Endothelial cell of umbilical vein (primary cell): Measurements from ENCODE around the gene TMEM94. TPM values are rescaled to one million over a fixed set of nuclear protein-coding genes. Genes with fewer than 3 reads are reported as not detected.

ENCODE experiments used
- BruUV-seq: library from RNA; stranded (reverse); fragments of 400-500 nt; replicated peaks from 2 replicates; lab custom pipeline; 2021; lab: Mats Ljungman, UMichigan
- CTCF ChIA-PET: fragments of 300-600, 350-600 bp; sonication (Branson Sonifier 250); formaldehyde crosslinking; loops from one replicate; lab custom pipeline; 2021; ENCODE audit warnings: antibody characterized with exemption, inconsistent platforms; lab: Charles Lee
- POLR2A ChIA-PET: fragments of 300-600, 350-600 bp; sonication (Branson Sonifier 250); formaldehyde crosslinking; loops from one replicate; lab custom pipeline; 2021; ENCODE audit warnings: antibody characterized with exemption, inconsistent platforms; lab: Charles Lee
- DNase-seq: peaks from one replicate; pipeline ENCODE4 v3.0.0-alpha.2; 2011; ENCODE audit warnings: low read depth, low spot score
- FAIRE-seq: peaks from 2 replicates; lab custom pipeline; 2011; peaks lifted over from hg19 to GRCh38; lab: Jason Lieb, UNC
- H2AFZ ChIP-seq: 2 replicates; pipeline ENCODE4 v1.6.0; 2012; ENCODE audit warnings: low read depth, low read length, control low read depth, inconsistent platforms
- H3K27ac ChIP-seq: 2 replicates; pipeline ENCODE4 v1.5.1; 2011; ENCODE audit warnings: low read depth, mild to moderate bottlenecking, control low read depth, low read length, moderate library complexity; ENCODE audit not compliant: insufficient read depth
- H3K27me3 ChIP-seq, 2 experiments: 2 replicates each; pipeline versions ENCODE4 v1.6.0 to v1.6.1; 2011; ENCODE audit warnings: low read length in 2 of 2, mixed read lengths in 1 of 2; ENCODE audit not compliant: control insufficient read depth in 2 of 2, insufficient read depth in 2 of 2
- H3K36me3 ChIP-seq, 2 experiments: 2 replicates in 1 of 2; 3 replicates in 1 of 2; pipeline ENCODE4 v1.5.1; 2011; ENCODE audit warnings: low read length in 2 of 2, mild to moderate bottlenecking in 1 of 2, moderate library complexity in 1 of 2; ENCODE audit not compliant: control insufficient read depth in 2 of 2, insufficient read depth in 2 of 2; ENCODE audit errors: extremely low read depth in 1 of 2
- H3K4me1 ChIP-seq: 3 replicates; pipeline ENCODE4 v1.5.1; 2011; ENCODE audit warnings: mild to moderate bottlenecking, low read length; ENCODE audit not compliant: control insufficient read depth, insufficient read depth; ENCODE audit errors: extremely low read depth
- H3K4me2 ChIP-seq: 2 replicates; pipeline ENCODE4 v1.6.1; 2011; ENCODE audit warnings: low read length, control low read depth, mixed read lengths; ENCODE audit not compliant: insufficient read depth
- H3K4me3 ChIP-seq, 3 experiments: fragments of 200-600 bp in 1 of 3; sonication (generic), shearing (Covaris generic) in 1 of 3; replicated peaks in 1 of 3; 2 replicates each; pipeline ENCODE4 v1.5.1; 2011 to 2016; ENCODE audit warnings: control low read depth in 3 of 3, low read length in 3 of 3, mild to moderate bottlenecking in 2 of 3, inconsistent platforms in 1 of 3, low read depth in 1 of 3, moderate library complexity in 1 of 3; ENCODE audit not compliant: insufficient read depth in 1 of 3
- H3K79me2 ChIP-seq: 2 replicates; pipeline ENCODE4 v1.6.0; 2012; ENCODE audit warnings: low read length, inconsistent platforms; ENCODE audit not compliant: control insufficient read depth, insufficient read depth
- H3K9ac ChIP-seq: replicated peaks from 2 replicates; pipeline ENCODE3; 2011; ENCODE audit warnings: low read length, control low read depth; ENCODE audit not compliant: insufficient read depth; ENCODE audit errors: extremely low read depth
- H3K9me1 ChIP-seq: replicated peaks from 3 replicates; pipeline ENCODE4 v1.6.0; 2011; ENCODE audit warnings: mild to moderate bottlenecking, low read length; ENCODE audit not compliant: control insufficient read depth, insufficient read depth; ENCODE audit errors: extremely low read depth
- H3K9me3 ChIP-seq: replicated peaks from 2 replicates; pipeline ENCODE4 v1.5.1; 2012; ENCODE audit warnings: low read length, inconsistent platforms; ENCODE audit not compliant: control insufficient read depth, insufficient read depth
- H4K20me1 ChIP-seq: replicated peaks from 2 replicates; pipeline ENCODE3; 2011; ENCODE audit warnings: mild to moderate bottlenecking, low read length; ENCODE audit not compliant: control insufficient read depth, insufficient read depth; ENCODE audit errors: extremely low read depth
- CTCF ChIP-seq, 2 donors: IDR thresholded peaks; 1 replicate in 1 of 2; 2 replicates in 1 of 2; pipeline ENCODE4 v1.5.1; 2011; ENCODE audit warnings: low read length in 2 of 2, mild to moderate bottlenecking in 2 of 2, moderate library complexity in 2 of 2, control low read depth in 1 of 2, inconsistent platforms in 1 of 2, low read depth in 1 of 2; ENCODE audit not compliant: insufficient read depth in 1 of 2; ENCODE audit errors: extremely low read depth in 1 of 2
- EZH2 ChIP-seq: IDR thresholded peaks from 2 replicates; pipeline ENCODE4 v1.6.1; 2012; ENCODE audit warnings: borderline replicate concordance, low read depth, mild to moderate bottlenecking, moderate library complexity, low read length, inconsistent platforms; ENCODE audit not compliant: severe bottlenecking
- FOS ChIP-seq: IDR thresholded peaks from 2 replicates; pipeline ENCODE4 v1.6.1; 2011; ENCODE audit warnings: mild to moderate bottlenecking, low read length, moderate library complexity, borderline replicate concordance; ENCODE audit not compliant: insufficient read depth
- GATA2 ChIP-seq: IDR thresholded peaks from 2 replicates; pipeline ENCODE4 v1.7.0; 2011; ENCODE audit warnings: low read depth, mild to moderate bottlenecking, moderate library complexity, mixed read lengths, low read length; ENCODE audit not compliant: insufficient read length, insufficient read depth
- JUN ChIP-seq: IDR thresholded peaks from 2 replicates; pipeline ENCODE4 v1.6.1; 2011; ENCODE audit warnings: borderline replicate concordance, low read depth; ENCODE audit not compliant: insufficient read length, insufficient read depth
- MYC ChIP-seq: IDR thresholded peaks from one replicate; pipeline ENCODE4 v1.6.1; 2011; ENCODE audit warnings: mild to moderate bottlenecking, low read depth, low read length
- POLR2A ChIP-seq: IDR thresholded peaks from 2 replicates; pipeline ENCODE4 v1.6.1; 2012; ENCODE audit warnings: low read depth, mild to moderate bottlenecking, control low read depth, low read length
- POLR2AphosphoS5 ChIP-seq: IDR thresholded peaks from 2 replicates; pipeline ENCODE4 v1.6.1; 2012; ENCODE audit warnings: low read depth, mild to moderate bottlenecking, control low read depth, low read length, moderate library complexity; ENCODE audit not compliant: insufficient read depth
- dilution Hi-C: fragments of 300-500 bp; cut with MboI; formaldehyde crosslinking; loops from one replicate; pipeline ENCODE4 v1.15.0; 2019; ENCODE audit warnings: low sequenced_read_pairs; ENCODE audit not compliant: extremely low pct_ligation_motif_present
- intact Hi-C: fragments of 100-400 bp; cut with micrococcal nuclease; formaldehyde crosslinking; loops from one replicate; pipeline ENCODE4 v1.10.0; 2022
- polyA plus RNA-seq, 4 experiments: library from polyadenylated mRNA; depleted of rRNA in 3 of 4; stranded (reverse) in 3 of 4; unstranded in 1 of 4; fragments of >200 nt; gene quantifications; 2 replicates each; pipeline versions ENCODE4 v1.2.1 to v1.2.3, GENCODE V29; 2011 to 2012; ENCODE audit warnings: missing spikeins in 1 of 4
- total RNA-seq: library from RNA; stranded (reverse); gene quantifications from 2 replicates; pipeline ENCODE4 v1.2.3, GENCODE V29; 2021
- TF ChIP-seq, protein P1 (sequence below): IDR thresholded peaks from 2 replicates; pipeline ENCODE4 v1.6.1; 2011; ENCODE audit not compliant: insufficient read depth, insufficient read length

The TMEM94 gene
- total and polyA plus RNA-seq, 2 donors (not counting 3 experiments of a cell fraction or from before 2014, with no cell fraction given) = 69.2 to 75.9 TPM

DNA sequence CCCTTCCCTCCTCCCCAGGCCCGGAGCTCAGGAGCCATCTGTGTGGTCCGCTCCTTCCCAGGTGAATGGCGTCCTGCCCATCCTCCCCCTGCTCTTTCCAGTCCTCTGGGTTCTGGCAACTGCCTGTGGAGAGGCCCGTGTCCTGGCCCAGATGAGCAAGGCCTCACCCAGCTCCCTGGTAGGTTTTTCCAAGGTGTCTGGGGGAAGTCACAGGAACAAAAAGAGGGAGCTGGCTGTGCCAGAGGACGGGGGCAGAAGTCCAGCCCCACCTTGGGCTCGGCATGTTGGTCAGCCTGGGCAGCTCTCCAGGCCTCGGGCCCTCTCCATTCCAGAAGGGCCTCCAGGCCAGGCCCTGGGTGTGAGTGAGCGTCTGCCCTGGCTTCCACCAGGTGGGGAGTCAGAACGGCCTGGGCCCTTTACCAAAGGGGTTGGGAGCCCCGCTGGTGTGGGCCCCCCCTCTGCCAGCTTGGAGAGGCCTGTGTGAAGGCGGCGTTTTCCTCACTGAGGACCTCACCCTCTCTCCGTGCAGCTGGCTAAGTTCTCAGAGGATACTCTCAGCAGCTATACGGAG lies 33.8 kb downstream of the TMEM94 start:
- FAIRE-seq (no peak), DNase-seq (no peak)
- Histone ChIP-seq H3K4me1 (peaks cover 9% of the 10 kb centered on the region), H3K36me3 (peaks cover 0 to 21% of the 10 kb centered on the region in 2 experiments), H3K4me2 (no peak overlapping the region), H3K9me1 (no peaks in the 10 kb centered on the region), H3K4me3 (no peak overlapping the region), H4K20me1 (no peaks in the 10 kb centered on the region), H2AFZ (no peak overlapping the region), H3K27me3 (no peaks in the 10 kb centered on the region), H3K9ac (no peak overlapping the region), H3K79me2 (no peaks in the 10 kb centered on the region), H3K27ac (no peak overlapping the region), H3K9me3 (no peaks in the 10 kb centered on the region)
- TF ChIP-seq MYC = no peak
- TF ChIP-seq POLR2A = no peak
- no peak for TF ChIP-seq FOS
- TF ChIP-seq CTCF (IDR thresholded peaks at IDR 0.05; ENCODE audit: extremely low read depth in 1 of 2, insufficient read depth in 1 of 2, low read depth in 1 of 2, low read length in 2 of 2) = no peak
- TF ChIP-seq GATA2 = no peak
- TF ChIP-seq JUN = no peak
- no peak for TF ChIP-seq POLR2AphosphoS5
- TF ChIP-seq EZH2 = no peak
- TF ChIP-seq, protein P1, sequence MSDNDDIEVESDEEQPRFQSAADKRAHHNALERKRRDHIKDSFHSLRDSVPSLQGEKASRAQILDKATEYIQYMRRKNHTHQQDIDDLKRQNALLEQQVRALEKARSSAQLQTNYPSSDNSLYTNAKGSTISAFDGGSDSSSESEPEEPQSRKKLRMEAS = no peak
- ChIA-PET CTCF (interaction anchor here (0.6 kb wide), 1 partner anchor 8 kb away, joined by 3 read pairs; no protein-coding TSS in a partner anchor), POLR2A (no interaction called here)
- intact Hi-C loops (no loop called here), dilution Hi-C loops (no loop called here)
- BruUV-seq = no TSS peak
